Vagina (tissue), 2 donors: ENCODE results near the gene PTTG1IP2.

ENCODE experiments used
- POLR2AphosphoS5 ChIP-seq, 2 donors: sonication (generic); formaldehyde crosslinking; IDR thresholded peaks; one replicate each; pipeline ENCODE4 v1.9.0; 2017; ENCODE audit warnings: antibody characterized with exemption in 2 of 2, mild to moderate bottlenecking in 2 of 2, low read depth in 1 of 2; ENCODE audit not compliant: insufficient read depth in 1 of 2
- TF ChIP-seq, protein P1 (sequence below), 3 experiments: fragments of 450-650 bp in 2 of 3; fragments of 200-600 bp in 1 of 3; sonication (generic) in 1 of 3; IDR thresholded peaks; one replicate each; pipeline ENCODE4 v1.5.1; 2017 to 2019; ENCODE audit warnings: antibody characterized with exemption in 3 of 3, mild to moderate bottlenecking in 2 of 3, moderate library complexity in 2 of 3

DNA sequence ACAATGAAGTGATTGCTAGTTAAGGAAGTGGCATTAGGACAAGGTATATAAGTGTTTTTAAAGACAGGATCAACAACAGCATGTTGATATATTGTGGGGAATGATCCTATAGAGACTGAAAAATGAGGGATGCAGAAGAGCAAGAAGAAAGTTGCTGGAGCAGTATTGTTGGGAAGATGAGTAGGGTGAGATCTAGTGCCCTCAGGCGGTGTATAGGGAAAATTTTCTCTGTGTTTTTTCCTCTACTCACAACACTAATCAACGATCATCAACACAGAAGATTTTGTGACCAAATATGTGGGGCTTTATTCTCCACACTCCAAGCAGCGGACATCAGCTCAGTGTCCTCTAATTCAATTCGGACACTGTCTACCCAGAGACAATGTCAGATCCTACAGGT, 9.6 kb upstream of the PTTG1IP2 start:
- no peak for TF ChIP-seq POLR2AphosphoS5 (IDR thresholded peaks at IDR 0.05; ENCODE audit: insufficient read depth in 1 of 2, low read depth in 1 of 2)
- TF ChIP-seq, protein P1, sequence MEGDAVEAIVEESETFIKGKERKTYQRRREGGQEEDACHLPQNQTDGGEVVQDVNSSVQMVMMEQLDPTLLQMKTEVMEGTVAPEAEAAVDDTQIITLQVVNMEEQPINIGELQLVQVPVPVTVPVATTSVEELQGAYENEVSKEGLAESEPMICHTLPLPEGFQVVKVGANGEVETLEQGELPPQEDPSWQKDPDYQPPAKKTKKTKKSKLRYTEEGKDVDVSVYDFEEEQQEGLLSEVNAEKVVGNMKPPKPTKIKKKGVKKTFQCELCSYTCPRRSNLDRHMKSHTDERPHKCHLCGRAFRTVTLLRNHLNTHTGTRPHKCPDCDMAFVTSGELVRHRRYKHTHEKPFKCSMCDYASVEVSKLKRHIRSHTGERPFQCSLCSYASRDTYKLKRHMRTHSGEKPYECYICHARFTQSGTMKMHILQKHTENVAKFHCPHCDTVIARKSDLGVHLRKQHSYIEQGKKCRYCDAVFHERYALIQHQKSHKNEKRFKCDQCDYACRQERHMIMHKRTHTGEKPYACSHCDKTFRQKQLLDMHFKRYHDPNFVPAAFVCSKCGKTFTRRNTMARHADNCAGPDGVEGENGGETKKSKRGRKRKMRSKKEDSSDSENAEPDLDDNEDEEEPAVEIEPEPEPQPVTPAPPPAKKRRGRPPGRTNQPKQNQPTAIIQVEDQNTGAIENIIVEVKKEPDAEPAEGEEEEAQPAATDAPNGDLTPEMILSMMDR (IDR thresholded peaks at IDR 0.05) = no peak
